SU-DHL-6 (cell line): ENCODE measurements around the gene TTC39B.

ENCODE experiments used
- H2AFZ ChIP-seq: fragments of 200-600 bp; sonication (generic); 2 replicates; pipeline ENCODE4 v1.6.1; 2014; ENCODE audit warnings: low read depth, mild to moderate bottlenecking, moderate library complexity, mixed read lengths, antibody characterized with exemption, low read length; ENCODE audit not compliant: severe bottlenecking
- H3F3A ChIP-seq: fragments of 200-600 bp; shearing (Covaris generic); 2 replicates; pipeline ENCODE4 v1.6.0; 2016; ENCODE audit warnings: antibody characterized with exemption, mild to moderate bottlenecking; ENCODE audit not compliant: insufficient read depth
- H3K27ac ChIP-seq: fragments of 200-600 bp; sonication (generic); 2 replicates; pipeline ENCODE4 v1.5.1; 2016; ENCODE audit warnings: low read depth, mild to moderate bottlenecking, low read length, moderate library complexity, mixed read lengths
- H3K27me3 ChIP-seq: fragments of 200-600 bp; sonication (generic), shearing (Covaris generic); 2 replicates; pipeline ENCODE4 v1.6.0; 2014; ENCODE audit warnings: mild to moderate bottlenecking, low read length
- H3K36me3 ChIP-seq: fragments of 200-600 bp; sonication (generic); 2 replicates; pipeline ENCODE4 v1.6.1; 2014; ENCODE audit warnings: mild to moderate bottlenecking, low read length, mixed read lengths
- H3K4me2 ChIP-seq: fragments of 300-600, 200-600 bp; shearing (Covaris generic), sonication (generic); 2 replicates; pipeline ENCODE4 v1.6.0; 2014; ENCODE audit warnings: low read length, low read depth, mild to moderate bottlenecking; ENCODE audit not compliant: poor library complexity, severe bottlenecking
- H3K4me3 ChIP-seq: fragments of 200-600 bp; sonication (generic); 2 replicates; pipeline ENCODE4 v1.5.1; 2014; ENCODE audit warnings: antibody characterized with exemption, low read length, mild to moderate bottlenecking, mixed read lengths; ENCODE audit not compliant: insufficient read depth, poor library complexity, severe bottlenecking
- H3K79me2 ChIP-seq: fragments of 200-600 bp; sonication (generic); 2 replicates; pipeline ENCODE4 v1.6.1; 2014; ENCODE audit warnings: mild to moderate bottlenecking, low read length, moderate library complexity; ENCODE audit not compliant: insufficient read depth
- H3K9ac ChIP-seq: fragments of 200-600 bp; sonication (generic); 2 replicates; pipeline ENCODE4 v1.7.0; 2014; ENCODE audit warnings: mild to moderate bottlenecking, low read length
- H3K9me2 ChIP-seq: fragments of 200-600 bp; sonication (generic); replicated peaks from 2 replicates; pipeline ENCODE4 v1.6.1; 2014; ENCODE audit warnings: low read length; ENCODE audit not compliant: insufficient read depth
- H3K9me3 ChIP-seq: fragments of 200-600 bp; sonication (generic); 2 replicates; pipeline ENCODE4 v1.6.1; 2014; ENCODE audit warnings: low read length, mixed read lengths; ENCODE audit not compliant: insufficient read depth
- H4K20me1 ChIP-seq: fragments of 200-600 bp; sonication (generic); 2 replicates; pipeline ENCODE4 v1.6.1; 2014; ENCODE audit warnings: low read depth, mild to moderate bottlenecking, antibody characterized with exemption, low read length, moderate library complexity, mixed read lengths
- CTCF ChIP-seq: fragments of 200-600 bp; sonication (generic); IDR thresholded peaks from one replicate; pipeline ENCODE4 v1.5.1; 2017; ENCODE audit warnings: antibody characterized with exemption, mild to moderate bottlenecking, low read length, moderate library complexity; ENCODE audit not compliant: insufficient read depth, poor library complexity, severe bottlenecking
- EZH2phosphoT487 ChIP-seq: fragments of 200-600 bp; sonication (generic), shearing (Covaris generic); conservative IDR thresholded peaks from 2 replicates; pipeline ENCODE4 v1.6.1; 2018; ENCODE audit warnings: mild to moderate bottlenecking, antibody characterized with exemption, low read length, moderate library complexity, mixed read lengths

Gene TTC39B

GRCh38 chr9:15308511-15308910 is 1.5 kb upstream of the TTC39B start:
- Histone ChIP-seq H3K4me3 (no peak overlapping the region), H3F3A (peaks cover 12% of the 10 kb centered on the region), H3K9me3 (no peaks in the 10 kb centered on the region), H3K79me2 (no peaks in the 10 kb centered on the region), H3K9me2 (no peaks in the 10 kb centered on the region), H3K27me3 (no peaks in the 10 kb centered on the region), H3K4me2 (no peak overlapping the region), H3K36me3 (no peaks in the 10 kb centered on the region), H2AFZ (no peak overlapping the region), H3K27ac (no peak overlapping the region), H4K20me1 (no peaks in the 10 kb centered on the region), H3K9ac (no peak overlapping the region)
- no peak for TF ChIP-seq EZH2phosphoT487
- TF ChIP-seq CTCF = no peak

- Histone ChIP-seq H3K79me2 (no peaks in the 10 kb centered on the region), H3K9me2 (no peaks in the 10 kb centered on the region), H3K27me3 (no peaks in the 10 kb centered on the region), H3K27ac (no peak overlapping the region), H3K4me2 (peak overlapping the region; percentile 87), H3K9me3 (no peaks in the 10 kb centered on the region), H4K20me1 (no peaks in the 10 kb centered on the region), H3K36me3 (no peaks in the 10 kb centered on the region), H2AFZ (peak overlapping the region; percentile 99), H3F3A (peaks cover 12% of the 10 kb centered on the region), H3K4me3 (peak overlapping the region; percentile 68), H3K9ac (peak overlapping the region; percentile 58)
- TF ChIP-seq EZH2phosphoT487 (no peak), CTCF (no peak)
These were observed 466 bp upstream of the TTC39B start for GRCh38 chr9:15307523-15307841.

- Histone ChIP-seq H3K27me3 (no peaks in the 10 kb centered on the region), H3K4me2 (peak overlapping the region; percentile 87), H3F3A (peaks cover 12% of the 10 kb centered on the region), H3K27ac (no peak overlapping the region), H3K79me2 (no peaks in the 10 kb centered on the region), H3K4me3 (peak overlapping the region; percentile 68), H2AFZ (peak overlapping the region; percentile 99), H3K9ac (peak overlapping the region; percentile 58), H4K20me1 (no peaks in the 10 kb centered on the region), H3K9me2 (no peaks in the 10 kb centered on the region), H3K36me3 (no peaks in the 10 kb centered on the region), H3K9me3 (no peaks in the 10 kb centered on the region)
- TF ChIP-seq EZH2phosphoT487 (no peak), CTCF (no peak)
These were observed 804 bp downstream of the TTC39B start for GRCh38 chr9:15306068-15306756.
